Testis (tissue), 3 donors: ENCODE measurements around the gene ALOX12. TPM values are rescaled to one million over a fixed set of nuclear protein-coding genes. Genes with fewer than 3 reads are reported as not detected.
A peak's percentile ranks its signal among the peaks of the same experiment; 100 is the strongest.

Experiments used
- DNase-seq: peaks from one replicate; pipeline ENCODE4 v3.0.0-alpha.2; 2019
- H3K27ac ChIP-seq, 2 donors: fragments of 200-600 bp; sonication (generic); one replicate each; pipeline ENCODE4 v1.5.1; 2019
- H3K27me3 ChIP-seq: fragments of 200-600 bp; sonication (generic); one replicate; pipeline ENCODE4 v1.5.1; 2019
- H3K36me3 ChIP-seq: fragments of 200-600 bp; sonication (generic); one replicate; pipeline ENCODE4 v1.5.1; 2017; ENCODE audit warnings: low read depth; ENCODE audit errors: missing control alignments
- H3K4me1 ChIP-seq: fragments of 200-600 bp; sonication (generic); one replicate; pipeline ENCODE4 v1.5.1; 2019
- H3K4me3 ChIP-seq, 2 donors: fragments of 200-600 bp; sonication (generic); one replicate each; pipeline ENCODE4 v1.5.1; 2017 to 2019
- H3K9me3 ChIP-seq: fragments of 200-600 bp; sonication (generic); one replicate; pipeline ENCODE4 v1.5.1; 2017
- POLR2A ChIP-seq: fragments of 450-650 bp; IDR thresholded peaks from one replicate; pipeline ENCODE4 v1.6.1; 2017; ENCODE audit warnings: antibody characterized with exemption, mild to moderate bottlenecking, moderate library complexity
- WGBS, 2 donors: methylation state at CpG; one replicate each; pipeline ENCODE4 v1.1.5; 2018; 5-methylcytosine and 5-hydroxymethylcytosine counted together
- intact Hi-C: fragments of 100-400 bp; cut with DNase I; formaldehyde crosslinking; loops from one replicate; pipeline ENCODE4 v1.15.1; 2023; ENCODE audit warnings: low total_unique reads
- polyA plus RNA-seq: library from polyadenylated mRNA; stranded (reverse); fragments of 350-450 nt; fragmentation: Illumina TruSeq; extraction: RNeasy Lipid Tissue Mini Kit (QIAGEN cat#74804); gene quantifications from one replicate; pipeline ENCODE4 v1.2.3, GENCODE V29; 2014; ENCODE audit warnings: low read depth, low replicate concordance; ENCODE audit not compliant: insufficient read depth
- total RNA-seq, 2 donors: library from RNA; depleted of rRNA; stranded (reverse); fragments of >200 nt; gene quantifications; one replicate each; pipeline ENCODE4 v1.2.3, GENCODE V29; 2016
- TF ChIP-seq, protein P1 (sequence below), 3 experiments: fragments of 450-650 bp in 2 of 3; fragments of 200-600 bp in 1 of 3; sonication (generic) in 1 of 3; IDR thresholded peaks; one replicate each; pipeline ENCODE4 v1.5.1; 2016 to 2019; ENCODE audit warnings: antibody characterized with exemption in 3 of 3, mild to moderate bottlenecking in 2 of 3, moderate library complexity in 1 of 3

ALOX12 gene
- total and polyA plus RNA-seq, 3 donors from 2014 or later = 0.24 to 0.50 (median 0.25) TPM

GRCh38 chr17:7041607-7042500, 46.0 kb downstream of the ALOX12 start:
- Histone ChIP-seq H3K27me3 (no peaks in the 10 kb centered on the region), H3K4me3 (peak overlapping the region in 1 of 2 donors; percentile 59), H3K27ac (no peak overlapping the region), H3K9me3 (no peaks in the 10 kb centered on the region), H3K4me1 (peaks cover 29% of the 10 kb centered on the region), H3K36me3 (no peaks in the 10 kb centered on the region)
- TF ChIP-seq, protein P1, sequence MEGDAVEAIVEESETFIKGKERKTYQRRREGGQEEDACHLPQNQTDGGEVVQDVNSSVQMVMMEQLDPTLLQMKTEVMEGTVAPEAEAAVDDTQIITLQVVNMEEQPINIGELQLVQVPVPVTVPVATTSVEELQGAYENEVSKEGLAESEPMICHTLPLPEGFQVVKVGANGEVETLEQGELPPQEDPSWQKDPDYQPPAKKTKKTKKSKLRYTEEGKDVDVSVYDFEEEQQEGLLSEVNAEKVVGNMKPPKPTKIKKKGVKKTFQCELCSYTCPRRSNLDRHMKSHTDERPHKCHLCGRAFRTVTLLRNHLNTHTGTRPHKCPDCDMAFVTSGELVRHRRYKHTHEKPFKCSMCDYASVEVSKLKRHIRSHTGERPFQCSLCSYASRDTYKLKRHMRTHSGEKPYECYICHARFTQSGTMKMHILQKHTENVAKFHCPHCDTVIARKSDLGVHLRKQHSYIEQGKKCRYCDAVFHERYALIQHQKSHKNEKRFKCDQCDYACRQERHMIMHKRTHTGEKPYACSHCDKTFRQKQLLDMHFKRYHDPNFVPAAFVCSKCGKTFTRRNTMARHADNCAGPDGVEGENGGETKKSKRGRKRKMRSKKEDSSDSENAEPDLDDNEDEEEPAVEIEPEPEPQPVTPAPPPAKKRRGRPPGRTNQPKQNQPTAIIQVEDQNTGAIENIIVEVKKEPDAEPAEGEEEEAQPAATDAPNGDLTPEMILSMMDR (IDR thresholded peaks at IDR 0.05) = no peak
- TF ChIP-seq POLR2A = no peak
- intact Hi-C loops = no loop called here
- WGBS, 2 donors = 25 to 35% methylated on average over 23 to 43 of the region's 43 CpGs
- no peak for DNase-seq

GRCh38 chr17:7042501-7043181, 46.8 kb downstream of the ALOX12 start:
- TF ChIP-seq POLR2A = no peak
- TF ChIP-seq, protein P1 (IDR thresholded peaks at IDR 0.05) = no peak
- WGBS, 2 donors = 14 to 21% methylated on average over 31 to 53 of the region's 53 CpGs
- intact Hi-C loops = no loop called here
- no peak overlapping the region for H3K27ac ChIP-seq
- H3K36me3 ChIP-seq = no peaks in the 10 kb centered on the region
- peak overlapping the region in 1 of 2 donors; percentile 59 for H3K4me3 ChIP-seq
- H3K27me3 ChIP-seq = no peaks in the 10 kb centered on the region
- no peaks in the 10 kb centered on the region for H3K9me3 ChIP-seq
- no peak for DNase-seq
- H3K4me1 ChIP-seq = peaks cover 33% of the 10 kb centered on the region

DNA sequence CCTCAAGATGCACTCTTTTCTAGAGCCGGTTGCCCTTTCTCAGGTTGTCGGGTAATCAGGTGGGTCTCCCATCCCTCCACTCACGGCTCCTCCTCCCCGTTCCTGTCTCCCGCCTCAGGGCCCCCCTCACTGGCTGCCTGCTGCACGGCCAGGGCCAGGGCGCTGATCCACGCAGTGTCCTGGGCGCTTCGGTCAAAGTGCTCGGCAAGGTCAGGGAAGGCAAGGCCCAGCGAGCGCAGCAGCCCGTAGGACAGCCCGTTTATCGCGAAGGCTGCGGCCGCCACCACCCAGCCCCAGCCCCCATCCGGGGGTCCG, 47.3 kb downstream of the ALOX12 start:
- TF ChIP-seq, protein P1 (IDR thresholded peaks at IDR 0.05) = no peak
- no peak for TF ChIP-seq POLR2A
- no peak for DNase-seq
- Histone ChIP-seq H3K9me3 (no peaks in the 10 kb centered on the region), H3K4me3 (peak overlapping the region; percentile 34 to 59), H3K27me3 (no peaks in the 10 kb centered on the region), H3K4me1 (peaks cover 33% of the 10 kb centered on the region), H3K27ac (no peak overlapping the region), H3K36me3 (no peaks in the 10 kb centered on the region)
- intact Hi-C loops = no loop called here
- 1% methylated on average over 11 to 21 of the region's 21 CpGs for WGBS, 2 donors

DNA sequence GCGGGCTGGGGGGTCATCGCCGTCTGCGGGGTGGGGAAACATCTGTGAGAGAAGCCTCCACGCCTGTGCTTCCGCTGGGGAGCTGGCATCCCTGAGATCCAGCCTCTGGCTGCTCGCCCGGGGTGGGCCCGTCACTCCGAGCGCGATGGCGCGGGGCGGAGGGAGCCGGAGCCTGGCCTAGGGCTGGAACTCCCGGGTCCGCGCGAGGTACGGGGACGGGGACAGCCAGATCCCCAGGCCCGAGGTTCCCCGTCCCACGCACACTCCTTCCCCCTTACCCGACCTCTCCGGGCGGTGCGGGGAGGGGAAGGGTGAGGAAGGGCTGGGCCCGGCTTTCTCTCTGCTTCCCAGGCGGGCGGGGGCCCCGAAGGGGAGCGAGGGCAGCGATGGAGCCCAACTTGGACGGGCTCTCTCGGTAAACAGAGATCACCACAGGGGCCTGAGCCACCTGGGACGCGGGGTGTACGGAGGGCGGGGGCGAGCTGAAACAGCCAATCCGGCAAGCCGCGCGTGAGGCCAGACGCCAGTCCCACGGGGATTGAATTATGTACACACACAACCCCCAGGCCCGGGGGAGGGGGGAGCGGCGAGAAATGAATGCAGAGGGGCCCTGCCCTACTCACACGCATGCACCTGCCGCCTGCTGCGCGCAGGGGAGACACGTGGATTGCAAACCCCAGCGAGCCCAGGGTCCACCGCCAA, 47.8 kb downstream of the ALOX12 start, which contains the start of gene SLC16A11:
Gene SLC16A11, minus strand, starts transcription at position 596 of the 702 bp plus-strand sequence. Its CDS starts 579 bp downstream, at position 17.
- intact Hi-C loops = no loop called here
- H3K27me3 ChIP-seq = no peaks in the 10 kb centered on the region

More for the DNA sequence above, 47.8 kb downstream of the ALOX12 start, which contains the start of gene SLC16A11:
- H3K36me3 ChIP-seq = no peaks in the 10 kb centered on the region
- no peaks in the 10 kb centered on the region for H3K9me3 ChIP-seq
- no peak within 1 kb of the TSS for H3K27ac ChIP-seq
- no peak for TF ChIP-seq POLR2A
- DNase-seq = peak; percentile 54
- H3K4me3 ChIP-seq = peak within 1 kb of the TSS; percentile 34 to 59
- WGBS, 2 donors = 1 to 6% methylated on average over 21 to 57 of the region's 58 CpGs
- H3K4me1 ChIP-seq = peaks cover 33% of the 10 kb centered on the region
